H9 (cell line): ENCODE data around the gene WIPI1. TPM values are rescaled to one million over a fixed set of nuclear protein-coding genes. Genes with fewer than 3 reads are reported as not detected.
A peak's percentile ranks its signal among the peaks of the same experiment; 100 is the strongest.

Source experiments
- DNase-seq: peaks from one replicate; pipeline ENCODE4 v3.0.0-alpha.2; 2017
- H2AFZ ChIP-seq: one replicate; pipeline ENCODE4 v1.6.1; 2013; ENCODE audit warnings: mild to moderate bottlenecking, low read length, control low read depth, moderate library complexity
- H2AK5ac ChIP-seq: 2 replicates; pipeline ENCODE4 v1.6.1; 2013; ENCODE audit warnings: low read length, control low read depth, mixed read lengths; ENCODE audit not compliant: insufficient read length
- H2BK120ac ChIP-seq: one replicate; pipeline ENCODE4 v1.6.1; 2013; ENCODE audit warnings: low read depth, mild to moderate bottlenecking, low read length, control low read depth, inconsistent platforms; ENCODE audit not compliant: poor library complexity, severe bottlenecking
- H2BK12ac ChIP-seq: 2 replicates; pipeline ENCODE4 v1.6.1; 2013; ENCODE audit warnings: low read length, control low read depth, mixed read lengths, low read depth; ENCODE audit not compliant: insufficient read length
- H2BK15ac ChIP-seq: 2 replicates; pipeline ENCODE4 v1.6.1; 2013; ENCODE audit warnings: low read depth, low read length, control low read depth
- H2BK20ac ChIP-seq: one replicate; pipeline ENCODE4 v1.6.1; 2013; ENCODE audit warnings: low read depth, mild to moderate bottlenecking, low read length, control low read depth, inconsistent platforms; ENCODE audit not compliant: poor library complexity, severe bottlenecking
- H2BK5ac ChIP-seq: 2 replicates; pipeline ENCODE4 v1.6.1; 2013; ENCODE audit warnings: low read length, control low read depth, mixed read lengths; ENCODE audit not compliant: insufficient read length
- H3K14ac ChIP-seq: 2 replicates; pipeline ENCODE4 v1.6.1; 2013; ENCODE audit warnings: low read length, control low read depth; ENCODE audit not compliant: insufficient read depth
- H3K18ac ChIP-seq: 2 replicates; pipeline ENCODE4 v1.6.1; 2013; ENCODE audit warnings: low read depth, mild to moderate bottlenecking, mixed read lengths, low read length, control low read depth; ENCODE audit not compliant: insufficient read length
- H3K23ac ChIP-seq: 2 replicates; pipeline ENCODE4 v1.6.1; 2013; ENCODE audit warnings: low read length, control low read depth, mixed read lengths, low read depth; ENCODE audit not compliant: insufficient read length
- H3K23me2 ChIP-seq: 2 replicates; pipeline ENCODE4 v1.6.1; 2013; ENCODE audit warnings: low read depth, mild to moderate bottlenecking, mixed read lengths, low read length, control low read depth; ENCODE audit not compliant: insufficient read length, poor library complexity, severe bottlenecking
- H3K27ac ChIP-seq: 2 replicates; pipeline ENCODE4 v1.5.1; 2013; ENCODE audit warnings: low read length, control low read depth, mixed read lengths, low read depth; ENCODE audit not compliant: insufficient read length
- H3K27me3 ChIP-seq: 2 replicates; pipeline ENCODE4 v1.6.1; 2013; ENCODE audit warnings: low read length, control low read depth, inconsistent platforms; ENCODE audit not compliant: insufficient read depth
- H3K4ac ChIP-seq: 2 replicates; pipeline ENCODE4 v1.6.1; 2013; ENCODE audit warnings: low read depth, mild to moderate bottlenecking, control low read depth, inconsistent platforms, low read length, moderate library complexity
- H3K4me1 ChIP-seq: 2 replicates; pipeline ENCODE4 v1.6.1; 2013; ENCODE audit warnings: low read length, control low read depth, inconsistent platforms; ENCODE audit not compliant: insufficient read depth
- H3K4me2 ChIP-seq: 2 replicates; pipeline ENCODE4 v1.6.1; 2013; ENCODE audit warnings: low read length, control low read depth, mixed read lengths; ENCODE audit not compliant: insufficient read length, insufficient read depth
- H3K56ac ChIP-seq: 2 replicates; pipeline ENCODE4 v1.6.1; 2013; ENCODE audit warnings: low read depth, mild to moderate bottlenecking, mixed read lengths, low read length, control low read depth; ENCODE audit not compliant: insufficient read length
- H3K79me1 ChIP-seq: 2 replicates; pipeline ENCODE4 v1.6.1; 2013; ENCODE audit warnings: low read depth, mild to moderate bottlenecking, moderate library complexity, low read length, control low read depth, inconsistent platforms; ENCODE audit not compliant: insufficient read depth, poor library complexity, severe bottlenecking
- H3K79me2 ChIP-seq: 2 replicates; pipeline ENCODE4 v1.6.1; 2013; ENCODE audit warnings: low read length, control low read depth, inconsistent platforms; ENCODE audit not compliant: insufficient read depth
- H3K9ac ChIP-seq: 2 replicates; pipeline ENCODE4 v1.6.1; 2013; ENCODE audit warnings: low read length, control low read depth, mixed read lengths; ENCODE audit not compliant: insufficient read length; ENCODE audit errors: extremely low read depth
- H3K9me3 ChIP-seq: one replicate; pipeline ENCODE4 v1.6.1; 2013; ENCODE audit warnings: low read depth, low read length, inconsistent platforms; ENCODE audit not compliant: control insufficient read depth
- H3T11ph ChIP-seq: one replicate; pipeline ENCODE4 v1.6.1; 2013; ENCODE audit warnings: mild to moderate bottlenecking, low read length, control low read depth, inconsistent platforms
- H4K20me1 ChIP-seq: one replicate; pipeline ENCODE4 v1.6.1; 2013; ENCODE audit not compliant: control insufficient read depth, insufficient read length, insufficient read depth
- H4K5ac ChIP-seq: 2 replicates; pipeline ENCODE4 v1.6.1; 2013; ENCODE audit warnings: low read depth, mild to moderate bottlenecking, mixed read lengths, low read length, control low read depth; ENCODE audit not compliant: insufficient read length
- H4K8ac ChIP-seq: replicated peaks from 2 replicates; pipeline ENCODE4 v1.6.1; 2013; ENCODE audit warnings: low read length, control low read depth, mixed read lengths, low read depth; ENCODE audit not compliant: insufficient read length
- H4K91ac ChIP-seq: 2 replicates; pipeline ENCODE4 v1.6.1; 2013; ENCODE audit warnings: low read depth, mild to moderate bottlenecking, moderate library complexity, mixed read lengths, low read length, control low read depth; ENCODE audit not compliant: insufficient read length
- H3K27ac Mint-ChIP-seq, 3 experiments: 2 replicates in 2 of 3; 3 replicates in 1 of 3; pipeline ENCODE4 v1.8.0; 2020 to 2021; ENCODE audit warnings: mixed read lengths in 3 of 3, mild to moderate bottlenecking in 1 of 3, moderate library complexity in 1 of 3
- H3K27me3 Mint-ChIP-seq: 2 replicates; pipeline ENCODE4 v1.8.0; 2021; ENCODE audit warnings: low read depth, mild to moderate bottlenecking, moderate library complexity, mixed read lengths
- H3K36me3 Mint-ChIP-seq, 3 experiments: 2 replicates in 2 of 3; 3 replicates in 1 of 3; pipeline ENCODE4 v1.8.0; 2020 to 2021; ENCODE audit warnings: low read depth in 3 of 3, mixed read lengths in 3 of 3; ENCODE audit not compliant: insufficient read depth in 1 of 3
- H3K4me1 Mint-ChIP-seq, 2 experiments: 2 replicates each; pipeline ENCODE4 v1.8.0; 2020; ENCODE audit warnings: mixed read lengths in 2 of 2
- H3K4me3 Mint-ChIP-seq, 2 experiments: 2 replicates in 1 of 2; 3 replicates in 1 of 2; pipeline ENCODE4 v1.8.0; 2020 to 2021; ENCODE audit warnings: mild to moderate bottlenecking in 2 of 2, mixed read lengths in 2 of 2, moderate library complexity in 1 of 2
- H3K9me3 Mint-ChIP-seq, 2 experiments: 2 replicates in 1 of 2; 3 replicates in 1 of 2; pipeline ENCODE4 v1.8.0; 2020; ENCODE audit warnings: mild to moderate bottlenecking in 2 of 2, mixed read lengths in 2 of 2, moderate library complexity in 1 of 2
- CTCF ChIP-seq: fragments of 200-600 bp; sonication (generic); conservative IDR thresholded peaks from 3 replicates; pipeline ENCODE4 v1.8.0; 2021; ENCODE audit warnings: antibody characterized with exemption, mild to moderate bottlenecking
- WGBS: extraction: QIAGEN DNeasy Blood & Tissue Kit; methylation state at CpG from one replicate; pipeline ENCODE4 v1.1.7; 2013; ENCODE audit warnings: missing lambda C conversion rate, low lambda C conversion rate, mixed read lengths; ENCODE audit not compliant: insufficient read length; ENCODE audit errors: extremely low coverage; 5-methylcytosine and 5-hydroxymethylcytosine counted together
- total RNA-seq: library from RNA; stranded (reverse); gene quantifications from 2 replicates; pipeline ENCODE4 v1.2.1, GENCODE V29; 2021

The WIPI1 gene
- total RNA-seq, 1 experiment from 2014 or later: 15.4 TPM

DNA sequence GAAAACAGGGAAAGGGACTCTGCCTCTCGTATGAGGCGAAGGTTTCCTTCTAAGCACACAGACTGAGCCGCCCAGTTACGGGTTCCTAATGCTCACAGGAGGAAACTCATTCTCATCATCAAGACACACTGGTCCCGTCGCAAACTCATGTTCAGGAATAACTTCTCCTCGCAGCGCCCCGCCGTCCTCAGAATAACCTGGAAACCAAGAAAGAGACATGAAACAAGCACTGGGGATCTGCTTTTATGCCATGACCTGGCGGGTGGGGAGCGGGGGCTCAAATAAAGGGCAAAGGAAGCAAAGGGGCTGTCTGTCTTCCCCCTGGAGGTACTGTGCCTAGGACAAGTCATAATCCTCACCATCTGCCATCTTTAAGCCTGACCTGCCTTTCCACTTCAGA, 31.3 kb downstream of the WIPI1 start:
- no peaks in the 10 kb centered on the region for H3K27me3 Mint-ChIP-seq
- TF ChIP-seq CTCF: no peak
- Histone ChIP-seq H2BK12ac (no peak overlapping the region), H3K9ac (no peak overlapping the region), H3T11ph (no peak overlapping the region), H2BK5ac (no peak overlapping the region), H4K91ac (no peak overlapping the region), H3K79me2 (no peaks in the 10 kb centered on the region), H2AK5ac (no peak overlapping the region), H2BK20ac (no peak overlapping the region), H4K8ac (no peak overlapping the region), H3K4ac (no peak overlapping the region), H2AFZ (no peak overlapping the region), H2BK15ac (no peak overlapping the region), H3K4me2 (no peak overlapping the region), H4K20me1 (no peaks in the 10 kb centered on the region), H3K23me2 (no peaks in the 10 kb centered on the region), H3K14ac (no peak overlapping the region), H3K27me3 (no peaks in the 10 kb centered on the region), H3K56ac (no peak overlapping the region), H3K27ac (no peak overlapping the region), H3K9me3 (no peaks in the 10 kb centered on the region), H3K18ac (no peak overlapping the region), H3K79me1 (no peaks in the 10 kb centered on the region), H3K23ac (no peak overlapping the region), H4K5ac (no peak overlapping the region), H3K4me1 (no peaks in the 10 kb centered on the region), H2BK120ac (no peak overlapping the region)
- no CpG with 5 or more reads among the region's 12 CpGs for WGBS
- H3K36me3 Mint-ChIP-seq: peaks cover 6 to 25% (median 18%) of the 10 kb centered on the region in 3 experiments
- no peak overlapping the region for H3K4me3 Mint-ChIP-seq
- H3K4me1 Mint-ChIP-seq: peaks cover 8% of the 10 kb centered on the region in 2 experiments
- H3K27ac Mint-ChIP-seq: peak overlapping the region in 2 of 3 experiments; percentile 14 to 60; a peak in 3 of 7 replicates
- no peak for DNase-seq
- H3K9me3 Mint-ChIP-seq: no peaks in the 10 kb centered on the region
